WTC11 (cell line): Measurements from ENCODE around the gene FOXS1.

Source experiments
- CBFB ChIP-seq: sonication (generic); formaldehyde crosslinking; IDR thresholded peaks from 2 replicates; pipeline ENCODE4 v1.8.1; 2022; ENCODE audit warnings: mild to moderate bottlenecking, low read depth, missing genetic modification reagents
- CTCF ChIP-seq: fragments of 200-600 bp; IDR thresholded peaks from 2 replicates; pipeline ENCODE4 v1.8.0; 2022; ENCODE audit warnings: antibody characterized with exemption
- E2F4 ChIP-seq: sonication (generic); formaldehyde crosslinking; IDR thresholded peaks from 2 replicates; pipeline ENCODE4 v1.8.1; 2022; ENCODE audit warnings: low read depth, mild to moderate bottlenecking, moderate library complexity, missing genetic modification reagents, borderline replicate concordance
- FOXP4 ChIP-seq: sonication (generic); formaldehyde crosslinking; IDR thresholded peaks from 2 replicates; pipeline ENCODE4 v1.8.0; 2022; ENCODE audit warnings: mild to moderate bottlenecking, missing genetic modification reagents
- HMGXB4 ChIP-seq: sonication (generic); formaldehyde crosslinking; IDR thresholded peaks from 2 replicates; pipeline ENCODE4 v1.8.1; 2023; ENCODE audit warnings: mild to moderate bottlenecking, moderate library complexity, missing genetic modification reagents
- JUN ChIP-seq: sonication (generic); formaldehyde crosslinking; IDR thresholded peaks from 2 replicates; pipeline ENCODE4 v1.8.0; 2023; ENCODE audit warnings: mild to moderate bottlenecking, missing genetic modification reagents
- MAX ChIP-seq: sonication (generic); formaldehyde crosslinking; IDR thresholded peaks from 2 replicates; pipeline ENCODE4 v1.8.0; 2022; ENCODE audit warnings: mild to moderate bottlenecking, missing genetic modification reagents
- NR1H2 ChIP-seq: sonication (generic); formaldehyde crosslinking; IDR thresholded peaks from 2 replicates; pipeline ENCODE4 v1.9.0; 2021; ENCODE audit warnings: mild to moderate bottlenecking, moderate library complexity, missing genetic modification reagents
- PREB ChIP-seq: sonication (generic); formaldehyde crosslinking; IDR thresholded peaks from 2 replicates; pipeline ENCODE4 v1.8.1; 2022; ENCODE audit warnings: mild to moderate bottlenecking, missing genetic modification reagents, moderate library complexity, borderline replicate concordance
- ZBTB43 ChIP-seq: sonication (generic); formaldehyde crosslinking; IDR thresholded peaks from 2 replicates; pipeline ENCODE4 v1.8.1; 2023; ENCODE audit warnings: mild to moderate bottlenecking, missing genetic modification reagents
- ZNF281 ChIP-seq: sonication (generic); formaldehyde crosslinking; IDR thresholded peaks from 2 replicates; pipeline ENCODE4 v1.8.0; 2023; ENCODE audit warnings: mild to moderate bottlenecking, missing genetic modification reagents

- no peak for TF ChIP-seq ZBTB43 (CRISPR knock-in tag)
- no peak for TF ChIP-seq CTCF
- TF ChIP-seq E2F4 (CRISPR knock-in tag): no peak
- no peak for TF ChIP-seq JUN (CRISPR knock-in tag)
- TF ChIP-seq CBFB (CRISPR knock-in tag): no peak
- TF ChIP-seq FOXP4 (CRISPR knock-in tag): no peak
- no peak for TF ChIP-seq PREB (CRISPR knock-in tag)
- no peak for TF ChIP-seq NR1H2 (CRISPR knock-in tag)
- no peak for TF ChIP-seq HMGXB4 (CRISPR knock-in tag)
- TF ChIP-seq ZNF281: no peak
- TF ChIP-seq MAX: no peak
Observed at GRCh38 chr20:31824554-31825313, 20.7 kb downstream of the FOXS1 start.
